Ishikawa (cell line): ENCODE data around the gene GNAS.

Source experiments
- CEBPB ChIP-seq: IDR thresholded peaks from 2 replicates; pipeline ENCODE4 v1.6.1; 2012
- CREB1 ChIP-seq: IDR thresholded peaks from 2 replicates; pipeline ENCODE4 v1.6.1; 2012; ENCODE audit warnings: low read depth
- FOXM1 ChIP-seq: IDR thresholded peaks from 2 replicates; pipeline ENCODE4 v1.6.1; 2012; ENCODE audit warnings: low read depth, borderline replicate concordance
- NFIC ChIP-seq: IDR thresholded peaks from 2 replicates; pipeline ENCODE4 v1.6.1; 2012
- REST ChIP-seq: IDR thresholded peaks from 2 replicates; pipeline ENCODE4 v1.6.1; 2012; ENCODE audit warnings: low read depth, mild to moderate bottlenecking
- TAF1 ChIP-seq: IDR thresholded peaks from 2 replicates; pipeline ENCODE4 v1.6.1; 2012; ENCODE audit warnings: low read depth, mild to moderate bottlenecking
- USF1 ChIP-seq: IDR thresholded peaks from 2 replicates; pipeline ENCODE4 v1.6.1; 2012
- YY1 ChIP-seq: IDR thresholded peaks from 2 replicates; pipeline ENCODE4 v1.6.1; 2012; ENCODE audit warnings: low read depth
- ZBTB7A ChIP-seq: IDR thresholded peaks from 2 replicates; pipeline ENCODE4 v1.6.1; 2012; ENCODE audit warnings: low read depth
- TF ChIP-seq, protein P1 (sequence below): IDR thresholded peaks from 2 replicates; pipeline ENCODE4 v1.6.1; 2012

The GNAS gene

GRCh38 chr20:58956078-58956477, 103.6 kb downstream of the GNAS start:
- no peak for TF ChIP-seq YY1
- TF ChIP-seq CEBPB = peak; percentile 17; the same call in 1 of the 2 replicates
- TF ChIP-seq USF1 = no peak

DNA sequence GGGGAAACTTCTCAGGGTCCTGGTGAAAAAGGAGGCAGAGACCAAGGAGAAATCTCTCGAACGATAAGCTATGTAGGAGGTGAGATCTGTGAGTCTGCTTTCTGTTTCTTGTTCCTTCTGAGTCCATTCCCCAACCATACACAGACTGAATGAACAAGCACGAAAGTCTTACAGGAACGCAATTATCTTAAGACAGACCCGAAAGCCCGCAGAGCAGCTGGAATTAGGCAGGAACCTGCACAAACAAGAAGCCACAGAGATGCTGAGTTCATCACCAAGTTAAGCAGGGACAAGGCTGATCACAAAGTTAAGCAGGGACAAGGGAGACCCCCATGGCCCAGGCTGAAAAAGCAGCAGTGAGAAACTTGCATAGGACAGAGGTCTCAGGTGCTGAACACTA, 107.1 kb downstream of the GNAS start:
- TF ChIP-seq, protein P1, sequence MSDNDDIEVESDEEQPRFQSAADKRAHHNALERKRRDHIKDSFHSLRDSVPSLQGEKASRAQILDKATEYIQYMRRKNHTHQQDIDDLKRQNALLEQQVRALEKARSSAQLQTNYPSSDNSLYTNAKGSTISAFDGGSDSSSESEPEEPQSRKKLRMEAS = no peak
- no peak for TF ChIP-seq TAF1
- no peak for TF ChIP-seq FOXM1
- TF ChIP-seq CEBPB = no peak
- no peak for TF ChIP-seq CREB1
- no peak for TF ChIP-seq REST
- no peak for TF ChIP-seq ZBTB7A
- TF ChIP-seq NFIC = no peak
- no peak for TF ChIP-seq USF1
